GM23248 (cell line): Measurements from ENCODE around the gene SGPP2.

Source experiments
- EZH2 ChIP-seq: fragments of 200-600 bp; sonication (generic); IDR thresholded peaks from 2 replicates; pipeline ENCODE4 v1.6.1; 2018; ENCODE audit warnings: antibody characterized with exemption, mild to moderate bottlenecking; ENCODE audit not compliant: insufficient read depth, poor library complexity, severe bottlenecking
- EZH2phosphoT487 ChIP-seq: fragments of 200-600 bp; sonication (generic); IDR thresholded peaks from 2 replicates; pipeline ENCODE4 v1.6.1; 2018; ENCODE audit warnings: antibody characterized with exemption, moderate library complexity, mild to moderate bottlenecking, low read depth; ENCODE audit not compliant: insufficient read depth

- TF ChIP-seq EZH2 (no peak), EZH2phosphoT487 (no peak)
These were observed 3.8 kb upstream of the SGPP2 start for GRCh38 chr2:222420508-222420907.
